GM19035 (cell line): ENCODE measurements around the gene CFAP119.

Source experiments
- ATAC-seq: cut with Tn5 transposase; IDR thresholded peaks from one replicate; pipeline ENCODE4 v1.9.1; 2021; ENCODE audit not compliant: unreplicated experiment

CFAP119 gene

DNA sequence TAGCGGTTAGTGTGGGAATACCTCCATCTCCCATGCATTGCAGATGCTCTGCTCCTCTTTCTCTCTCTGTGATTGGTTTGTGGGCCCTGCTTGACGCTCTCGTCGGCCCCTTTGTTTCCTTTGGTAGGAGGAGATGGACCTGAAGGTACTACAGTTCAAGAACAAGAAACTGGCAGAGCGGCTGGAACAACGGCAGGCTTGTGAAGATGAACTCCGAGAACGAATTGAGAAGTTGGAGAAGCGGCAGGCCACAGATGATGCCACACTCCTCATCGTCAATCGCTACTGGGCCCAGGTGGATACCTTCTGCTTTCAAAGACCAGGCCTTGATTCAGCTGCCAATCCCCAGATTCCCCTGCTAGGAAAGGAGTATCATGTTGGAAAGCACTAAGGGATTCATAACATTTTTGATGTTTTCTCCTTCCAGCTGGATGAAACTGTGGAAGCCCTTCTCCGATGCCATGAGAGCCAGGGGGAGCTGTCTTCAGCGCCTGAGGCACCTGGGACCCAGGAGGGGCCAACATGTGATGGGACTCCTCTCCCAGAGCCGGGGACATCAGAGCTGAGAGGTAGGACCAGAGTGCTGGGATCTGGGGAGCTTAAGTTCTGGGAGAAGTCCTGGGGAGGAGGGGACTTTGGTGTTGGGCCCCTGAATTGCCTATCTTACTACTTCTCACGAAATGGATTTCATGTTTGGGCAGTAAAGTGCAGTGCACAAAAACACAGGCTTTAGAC lies 1.3 kb upstream of the CFAP119 start:
- ATAC-seq, result no peak

DNA sequence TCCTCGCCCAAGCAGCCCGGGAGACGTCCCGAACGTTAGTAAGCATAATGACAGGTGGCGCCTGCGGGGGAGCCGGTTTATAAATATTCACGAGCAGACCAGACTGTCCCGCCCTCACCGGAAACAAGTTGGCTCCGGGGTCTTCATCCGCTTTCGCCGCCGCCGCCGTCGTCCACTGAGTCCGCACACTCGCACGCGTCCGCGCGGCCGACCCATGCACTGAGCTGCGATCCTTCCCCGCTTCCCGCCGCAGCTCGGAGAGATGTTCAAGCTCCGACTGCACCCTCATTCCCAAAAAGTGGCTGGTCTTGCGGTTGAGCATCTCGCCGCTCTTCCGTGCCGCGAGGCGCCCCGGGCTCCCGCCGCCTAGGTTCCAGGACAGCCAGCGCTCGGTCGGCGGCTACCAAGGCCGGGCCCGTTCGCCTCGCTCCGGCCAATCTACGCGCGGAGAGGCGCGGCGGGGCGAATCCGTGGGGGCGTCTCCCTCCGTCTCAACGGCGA lies 385 bp downstream of the CFAP119 start:
- ATAC-seq, result peak; percentile 26

DNA sequence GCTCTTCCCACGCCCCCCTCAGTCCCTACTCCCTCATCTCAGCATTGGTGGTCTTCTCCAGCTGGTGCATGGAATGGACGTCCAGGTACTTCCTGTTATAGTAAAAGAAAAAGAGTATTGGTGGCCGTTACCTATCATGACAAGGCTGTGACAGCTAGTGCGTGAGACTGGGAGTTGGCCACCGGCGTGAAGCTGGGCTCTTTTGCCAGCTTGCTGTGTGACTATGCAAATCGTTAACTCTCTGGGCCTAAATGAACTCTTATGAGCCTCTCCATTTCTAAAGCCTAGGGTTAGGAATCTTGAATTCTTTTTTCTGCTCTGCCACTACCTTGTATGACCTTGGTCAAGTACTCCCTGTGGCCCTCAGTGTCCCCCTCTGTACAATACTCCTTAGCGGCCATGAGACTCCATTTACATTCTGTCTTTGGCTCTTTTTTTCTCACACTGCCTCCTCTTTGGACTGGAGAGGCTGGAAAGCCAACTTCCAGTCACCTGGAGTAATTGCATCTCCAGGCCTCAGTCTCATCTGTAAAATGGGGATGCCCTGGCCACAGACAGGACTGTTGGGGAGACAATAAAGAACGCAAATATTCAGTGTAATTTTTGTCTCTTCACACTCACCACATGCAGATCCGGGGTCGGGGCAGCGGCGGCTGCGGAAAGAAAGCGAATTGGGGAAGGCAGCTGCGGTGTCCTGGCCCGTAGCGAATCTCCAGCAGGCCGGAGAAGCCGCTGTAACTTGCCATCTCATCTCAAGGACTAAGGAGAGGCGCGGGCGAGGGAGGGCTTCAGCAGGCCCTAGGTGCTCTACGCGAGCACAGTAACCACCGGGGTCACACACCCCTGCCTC lies 1.1 kb downstream of the CFAP119 start:
- ATAC-seq, result peak; percentile 2

DNA sequence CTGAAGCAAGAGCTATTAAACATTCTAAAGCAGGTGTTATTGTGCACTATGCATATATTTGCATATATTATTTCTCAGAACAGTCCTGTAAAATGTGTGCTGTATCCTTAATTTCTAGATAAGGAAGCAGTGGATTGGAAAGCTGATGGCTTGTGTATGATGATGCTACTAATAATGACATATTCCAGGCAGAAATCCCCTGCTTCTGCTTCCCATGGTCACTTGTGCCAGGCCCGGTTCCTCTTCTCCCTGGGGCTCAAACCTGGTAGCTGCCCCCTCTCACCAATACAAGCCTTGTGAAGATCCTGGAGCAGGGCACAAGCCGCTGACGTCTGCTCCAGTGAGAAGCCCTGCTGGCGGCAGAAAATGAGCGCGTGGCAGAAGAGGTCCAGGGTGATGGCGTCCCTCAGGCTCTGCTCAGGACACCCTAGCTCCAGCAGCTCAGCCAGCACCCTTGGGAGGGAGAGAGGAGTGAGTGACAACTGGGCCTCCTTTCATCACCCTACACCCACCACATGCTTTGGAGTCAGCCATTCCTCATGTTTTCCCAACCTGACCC lies 1.8 kb downstream of the CFAP119 start:
- no peak for ATAC-seq

DNA sequence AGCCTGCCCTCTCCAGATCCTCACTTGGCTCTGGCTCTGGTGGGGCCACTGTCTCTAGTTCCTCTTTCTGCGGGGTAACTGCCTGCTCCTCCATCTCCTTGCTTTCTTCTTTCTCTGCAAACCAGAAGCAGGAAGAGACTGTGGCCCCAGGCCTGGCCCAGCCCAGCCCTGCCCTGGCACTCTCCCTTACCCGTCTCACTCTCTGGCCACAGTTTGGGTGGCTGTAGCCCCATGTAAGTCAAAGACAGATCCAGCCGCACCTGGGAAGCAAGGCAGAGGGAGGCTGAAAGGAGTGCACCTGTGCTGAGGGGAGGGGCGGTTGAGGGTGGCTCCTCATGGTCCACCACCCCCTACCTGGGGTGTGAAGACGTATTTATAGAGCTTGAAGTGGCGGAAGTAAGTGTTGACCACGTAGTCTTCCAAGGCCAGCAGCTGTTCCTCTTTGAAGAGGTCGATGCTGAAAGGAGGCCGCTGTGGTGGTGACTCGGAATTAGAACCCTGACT lies 2.8 kb downstream of the CFAP119 start:
- no peak for ATAC-seq

DNA sequence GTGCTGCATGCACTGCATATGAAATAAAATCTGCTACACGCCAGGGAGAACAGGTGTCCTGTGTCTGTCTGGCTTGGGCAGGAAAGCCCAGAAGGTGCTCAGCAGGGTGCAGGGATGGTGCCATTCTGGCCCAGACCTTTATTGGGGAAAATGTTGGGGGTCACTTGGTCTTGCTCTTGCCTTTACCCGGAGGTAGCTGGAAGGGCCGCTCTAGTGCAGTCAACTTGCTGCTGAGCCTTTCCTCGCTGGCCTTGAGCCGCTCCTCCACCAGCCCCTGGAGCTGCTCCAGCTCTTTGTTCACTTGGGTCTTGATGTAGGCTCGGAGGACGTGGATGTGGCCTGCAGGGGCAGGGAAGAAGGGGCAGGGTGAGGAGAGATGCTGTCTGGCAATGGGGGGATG lies 4.5 kb downstream of the CFAP119 start:
- no peak for ATAC-seq

DNA sequence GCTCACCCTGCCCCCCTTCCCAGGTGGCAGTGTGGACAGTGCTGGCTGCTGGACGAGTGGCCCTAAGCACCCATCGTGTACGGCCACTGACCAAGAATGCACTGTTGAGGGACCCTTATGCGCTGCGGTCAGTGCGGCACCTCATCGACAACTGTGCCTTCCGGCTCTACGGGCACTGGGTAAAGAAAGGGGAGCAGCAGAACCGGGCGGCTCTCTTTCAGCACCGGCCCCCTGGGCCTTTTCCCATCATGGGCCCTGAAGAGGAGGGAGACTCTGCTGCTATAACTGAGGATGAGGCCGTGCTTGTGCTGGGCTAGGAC lies 5.1 kb downstream of the CFAP119 start:
- no peak for ATAC-seq

DNA sequence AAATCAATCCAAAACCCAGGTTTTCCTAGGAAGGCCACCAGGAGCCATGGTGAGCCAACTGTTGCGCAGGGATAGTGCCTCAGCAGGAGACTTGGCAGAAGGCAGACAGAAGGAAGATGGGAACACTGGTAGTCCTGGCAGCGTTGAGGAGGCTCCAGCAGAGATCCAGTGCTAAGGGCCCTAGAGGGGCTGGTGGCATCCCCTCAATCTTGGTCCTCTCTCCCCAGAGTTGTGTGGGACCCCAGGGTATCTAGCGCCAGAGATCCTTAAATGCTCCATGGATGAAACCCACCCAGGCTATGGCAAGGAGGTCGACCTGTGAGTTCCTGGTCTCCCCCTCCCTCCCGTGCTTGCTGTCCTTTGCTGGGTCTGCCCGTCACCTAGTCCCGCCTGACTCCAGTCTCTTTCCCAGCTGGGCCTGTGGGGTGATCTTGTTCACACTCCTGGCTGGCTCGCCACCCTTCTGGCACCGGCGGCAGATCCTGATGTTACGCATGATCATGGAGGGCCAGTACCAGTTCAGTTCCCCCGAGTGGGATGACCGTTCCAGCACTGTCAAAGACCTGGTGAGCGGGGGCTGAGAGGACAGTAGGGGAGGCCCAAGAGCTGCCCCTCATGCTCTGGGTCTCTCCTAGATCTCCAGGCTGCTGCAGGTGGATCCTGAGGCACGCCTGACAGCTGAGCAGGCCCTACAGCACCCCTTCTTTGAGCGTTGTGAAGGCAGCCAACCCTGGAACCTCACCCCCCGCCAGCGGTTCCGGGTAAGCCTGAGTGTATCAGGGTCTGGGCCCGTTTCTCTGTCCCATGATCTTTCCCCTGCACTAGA lies 5.7 kb downstream of the CFAP119 start:
- ATAC-seq, result no peak

DNA sequence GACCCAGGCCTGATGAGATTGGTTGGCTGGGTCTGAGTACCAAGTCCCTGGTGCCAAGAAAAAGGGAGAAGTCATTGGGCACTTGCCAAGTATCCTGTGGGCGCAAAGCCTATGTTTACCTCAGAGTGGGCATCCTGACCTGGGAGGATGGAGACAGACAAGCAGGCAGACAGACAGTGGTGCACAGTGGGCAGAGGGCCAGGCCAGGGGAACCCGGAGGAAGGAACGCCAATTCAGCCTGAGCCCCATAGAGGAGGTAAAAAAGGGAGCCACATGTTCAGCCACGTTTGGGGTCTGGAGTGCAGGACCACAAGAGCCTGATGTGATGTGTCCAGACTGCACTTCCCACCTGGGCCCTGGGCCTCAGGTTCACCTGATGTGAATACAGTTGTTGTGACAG lies 8.3 kb downstream of the CFAP119 start:
- ATAC-seq, result no peak

DNA sequence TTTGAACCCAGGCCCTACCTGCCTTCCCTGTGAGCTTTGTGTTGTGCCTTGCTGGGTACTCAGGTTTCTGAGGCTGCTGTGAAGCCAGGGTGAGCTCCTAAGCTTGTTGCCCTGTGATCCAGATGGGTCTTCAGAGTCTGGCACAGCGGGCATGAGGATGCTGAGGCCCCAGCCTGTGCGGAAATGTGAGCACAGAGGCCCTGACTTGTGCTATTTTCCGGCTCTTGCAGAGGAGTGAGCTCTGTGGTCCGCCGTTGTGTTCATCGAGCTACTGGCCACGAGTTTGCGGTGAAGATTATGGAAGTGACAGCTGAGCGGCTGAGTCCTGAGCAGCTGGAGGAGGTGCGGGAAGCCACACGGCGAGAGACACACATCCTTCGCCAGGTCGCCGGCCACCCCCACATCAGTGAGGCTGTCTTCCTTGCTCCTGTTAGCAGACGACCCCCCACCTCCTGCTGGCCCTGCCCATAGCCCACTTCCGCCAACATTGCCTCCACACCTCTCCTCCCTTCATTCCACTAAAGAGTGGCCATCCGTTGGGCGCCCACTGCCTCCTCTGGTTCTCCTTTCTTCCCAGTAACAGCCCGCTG lies 10.9 kb downstream of the CFAP119 start:
- no peak for ATAC-seq

DNA sequence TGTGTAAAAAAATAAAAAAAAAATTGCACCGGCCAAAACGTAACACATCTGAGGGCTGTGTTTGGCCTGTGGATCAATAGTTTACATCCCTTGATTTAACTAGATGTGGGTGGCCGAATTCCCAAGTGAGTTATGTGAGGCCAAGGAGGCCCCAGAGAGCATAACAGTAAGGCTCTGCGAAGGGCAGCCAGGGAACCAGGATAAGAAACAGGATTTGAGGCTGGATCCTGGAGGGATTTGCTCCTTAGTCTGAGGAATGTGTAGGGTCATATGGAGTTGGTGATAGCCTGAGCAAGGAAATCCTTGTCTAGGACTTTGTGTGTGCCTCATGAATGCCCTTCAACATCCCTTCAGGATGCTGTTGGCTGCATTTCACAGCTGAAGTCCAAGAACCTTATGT lies 11.7 kb downstream of the CFAP119 start:
- ATAC-seq, result no peak

DNA sequence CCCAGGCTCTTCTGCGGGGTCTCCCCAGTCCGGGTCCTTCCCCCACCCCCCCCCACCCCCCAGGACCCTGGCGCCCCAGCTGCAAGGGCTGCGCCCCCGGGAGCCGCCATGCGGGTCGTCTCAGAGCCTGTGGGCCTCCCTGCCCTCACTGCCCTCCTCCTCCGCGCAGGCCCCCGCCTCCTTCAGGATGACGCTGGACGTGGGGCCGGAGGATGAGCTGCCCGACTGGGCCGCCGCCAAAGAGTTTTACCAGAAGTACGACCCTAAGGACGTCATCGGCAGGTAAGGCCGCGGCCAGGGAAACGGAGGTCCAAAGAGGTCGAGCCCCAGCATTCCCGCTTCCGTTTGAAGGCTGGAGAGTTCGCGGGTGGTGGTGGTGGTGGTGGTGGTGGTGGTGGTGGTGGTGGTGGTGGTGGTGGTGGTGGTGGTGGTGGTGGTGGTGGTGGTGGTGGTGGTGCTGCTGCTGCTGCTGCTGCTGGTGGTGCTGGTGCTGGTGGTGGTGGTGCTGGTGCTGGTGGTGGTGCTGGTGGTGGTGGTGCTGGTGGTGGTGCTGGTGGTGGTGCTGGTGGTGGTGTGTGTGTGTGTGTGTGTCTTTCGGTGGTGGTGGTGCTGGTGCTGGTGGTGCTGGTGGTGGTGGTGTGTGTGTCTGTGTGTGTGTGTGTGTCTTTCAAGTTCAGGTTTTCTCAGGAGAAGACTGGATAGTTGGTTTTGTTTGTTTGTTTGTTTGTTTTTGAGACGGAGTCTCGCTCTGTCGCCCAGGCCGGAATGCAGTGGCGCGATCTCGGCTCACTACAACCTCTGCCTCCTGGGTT lies 13.0 kb downstream of the CFAP119 start:
- peak; percentile 17 for ATAC-seq

DNA sequence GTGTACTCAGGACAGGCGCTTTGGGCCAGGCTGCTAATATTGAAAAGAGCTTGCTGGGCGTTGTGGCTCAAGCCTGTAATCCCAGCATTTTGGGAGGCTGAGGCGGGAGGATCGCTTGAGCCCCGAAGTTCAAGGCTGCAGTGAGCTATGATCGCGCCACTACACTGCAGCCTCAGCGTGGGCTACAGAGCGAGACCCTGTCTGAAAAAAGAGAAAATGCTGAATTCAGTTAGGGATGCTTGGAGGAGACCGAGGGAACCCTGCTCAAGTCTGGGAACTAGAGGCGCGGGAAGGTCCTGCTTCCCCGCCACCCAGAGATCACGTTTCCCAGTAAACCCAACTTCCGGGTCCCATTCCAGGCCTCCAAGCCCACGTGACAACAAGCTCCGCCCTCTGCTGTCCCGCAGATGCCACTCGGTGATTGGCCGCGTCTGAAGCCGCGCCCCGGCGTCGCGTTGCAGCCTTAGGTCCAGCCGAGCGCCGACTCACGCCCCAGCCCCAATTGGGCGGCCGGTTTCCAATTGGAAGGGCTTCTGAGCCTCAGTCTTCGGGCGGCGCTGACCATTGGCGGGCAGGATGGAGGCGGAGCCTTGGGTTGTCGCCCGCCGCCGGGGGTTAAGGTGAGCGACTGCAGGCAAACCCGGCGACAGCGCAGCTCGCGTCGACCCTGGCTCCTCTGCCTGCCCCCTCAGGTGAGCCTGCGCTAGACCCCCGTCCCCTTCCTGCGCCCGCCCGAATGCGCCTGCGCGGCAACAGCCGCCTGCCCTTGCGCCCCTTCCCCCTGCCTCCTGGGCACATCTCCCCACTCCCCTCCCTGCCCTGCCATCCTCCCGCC lies 13.8 kb downstream of the CFAP119 start, which contains the start of gene PHKG2:
PHKG2 (plus strand) TSS at position 627 of the 835 bp plus-strand sequence. CDS start 396 bp downstream, outside the sequence.
- peak; percentile 97 for ATAC-seq

DNA sequence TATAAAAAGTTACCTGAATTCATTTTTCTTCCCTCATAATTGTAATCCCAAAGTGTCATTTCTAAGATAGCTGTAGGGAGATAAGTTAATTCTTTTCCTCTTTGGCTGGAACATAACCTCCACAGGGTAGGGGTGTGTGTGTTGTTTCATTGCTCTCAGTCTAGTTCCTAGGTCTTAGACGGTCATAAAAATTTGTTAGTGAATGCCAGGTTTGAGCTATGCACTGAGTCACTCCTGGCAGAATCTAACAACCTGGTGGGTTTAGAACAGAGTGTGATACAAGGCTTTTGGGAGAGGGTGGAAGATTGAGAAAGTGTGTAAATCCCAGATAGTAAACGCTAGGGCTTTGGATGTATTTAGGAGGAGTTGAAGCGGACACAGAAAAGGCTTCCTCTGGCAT lies 14.5 kb downstream of the CFAP119 start:
- no peak for ATAC-seq

DNA sequence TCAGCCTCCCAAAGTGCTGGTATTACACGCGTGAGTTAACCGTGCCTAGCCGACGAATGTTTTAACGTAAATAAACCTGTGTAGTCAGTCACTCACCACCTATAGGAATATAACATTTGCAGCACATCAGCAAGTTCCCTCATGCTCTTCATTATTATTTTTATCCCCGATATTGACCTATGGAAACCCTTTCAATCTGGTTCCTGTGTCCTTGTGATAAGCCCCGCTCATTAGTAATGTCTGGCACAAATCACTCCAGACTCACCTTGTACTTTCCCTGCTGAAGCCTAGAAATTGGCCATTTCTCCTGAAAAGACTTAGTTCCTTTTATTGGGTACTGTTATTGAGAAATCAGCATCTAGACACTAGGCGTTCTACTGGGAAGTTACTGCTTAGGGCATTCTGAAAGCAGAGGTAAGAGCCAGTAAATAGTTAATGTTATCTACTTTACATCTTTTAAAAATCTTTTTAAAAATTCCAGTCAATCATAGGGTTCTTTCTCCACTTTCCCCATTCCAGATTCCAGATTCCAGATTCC lies 15.2 kb downstream of the CFAP119 start:
- ATAC-seq, result no peak

DNA sequence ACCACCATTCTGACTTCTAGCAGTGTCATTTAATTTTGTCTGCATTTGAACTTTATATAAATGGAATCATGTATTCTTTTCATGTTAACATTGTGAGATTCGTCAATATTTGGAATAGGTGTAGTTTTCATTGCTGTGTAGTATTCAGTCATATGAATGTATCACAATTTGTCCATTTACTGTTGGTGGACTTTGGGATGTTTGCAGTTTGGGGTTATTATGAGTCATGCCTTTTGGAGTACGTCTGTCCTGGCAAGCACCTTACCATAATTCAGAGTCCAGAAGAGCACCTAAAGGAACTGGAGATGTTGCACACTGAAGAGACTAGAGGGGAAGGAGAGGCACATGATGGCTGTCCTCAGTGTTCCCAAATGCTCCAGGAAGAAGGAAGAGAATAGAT lies 16.8 kb downstream of the CFAP119 start:
- ATAC-seq, result no peak

DNA sequence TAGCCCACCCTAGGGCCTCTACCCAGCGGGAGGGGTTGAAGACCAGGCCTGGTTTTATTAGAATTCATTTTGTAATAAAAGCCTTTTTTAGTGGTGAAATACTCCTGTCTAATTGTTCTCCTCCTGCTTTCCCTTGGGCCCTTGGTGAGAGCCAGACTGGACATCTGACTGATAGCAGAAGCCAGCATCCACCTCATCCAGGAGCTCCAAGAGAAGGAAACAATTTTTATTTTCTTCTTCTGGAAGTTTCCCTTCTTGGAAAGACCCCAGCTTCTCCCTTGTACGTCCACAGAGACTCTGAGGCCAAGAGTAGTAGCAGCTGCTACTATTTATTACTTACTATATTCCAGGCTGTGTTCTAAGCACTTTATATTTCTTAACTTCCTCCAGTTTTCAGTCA lies 17.7 kb downstream of the CFAP119 start:
- no peak for ATAC-seq

DNA sequence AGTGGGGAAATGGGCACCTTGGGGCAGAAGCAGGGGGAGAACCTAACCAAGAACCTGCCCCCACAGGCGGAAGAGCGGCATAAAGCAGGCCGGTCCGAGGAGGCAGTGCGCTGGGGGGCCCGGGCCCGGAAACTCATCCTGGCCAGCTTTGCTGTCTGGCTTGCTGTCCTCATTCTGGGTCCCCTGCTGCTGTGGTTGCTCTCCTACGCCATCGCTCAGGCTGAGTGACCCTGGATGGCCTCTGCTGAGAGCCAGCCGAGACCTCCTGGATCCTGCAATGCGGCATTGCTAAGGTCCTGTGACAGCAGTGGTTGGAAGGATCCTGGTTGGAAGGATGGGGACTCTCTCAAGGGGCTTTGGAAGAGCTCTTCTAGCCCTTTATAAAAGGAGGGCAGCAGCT lies 18.1 kb downstream of the CFAP119 start:
- ATAC-seq, result no peak
